ENCODE data around the gene BICD1. TPM values are rescaled to one million over a fixed set of nuclear protein-coding genes. Genes with fewer than 3 reads are reported as not detected.

BICD1 gene
- total RNA-seq, 1 donor from 2014 or later = 38.6 TPM

- Mint-ChIP-seq H3K4me3 (no peak overlapping the region), H3K36me3 (peaks cover 10% of the 10 kb centered on the region), H3K4me1 (peaks cover 5% of the 10 kb centered on the region), H3K27ac (no peak overlapping the region), H3K9me3 (peaks cover 11% of the 10 kb centered on the region), H3K27me3 (ENCODE audit: low read depth) (no peaks in the 10 kb centered on the region)
- no peak for TF ChIP-seq CTCF (IDR thresholded peaks at IDR 0.05; ENCODE audit: unreplicated experiment)
- no peak for DNase-seq (ENCODE audit: low spot score in 2 of 2, unreplicated experiment in 2 of 2)
Observed at GRCh38 chr12:32161058-32161457, 54.4 kb downstream of the BICD1 start.

GRCh38 chr12:32163596-32163995, 56.9 kb downstream of the BICD1 start:
- no peak overlapping the region for H3K4me3 Mint-ChIP-seq
- H3K27me3 Mint-ChIP-seq (ENCODE audit: low read depth) = no peaks in the 10 kb centered on the region
- H3K36me3 Mint-ChIP-seq = peaks cover 10% of the 10 kb centered on the region
- no peak overlapping the region for H3K27ac Mint-ChIP-seq
- peaks cover 11% of the 10 kb centered on the region for H3K9me3 Mint-ChIP-seq
- no peaks in the 10 kb centered on the region for H3K4me1 Mint-ChIP-seq
- TF ChIP-seq CTCF (IDR thresholded peaks at IDR 0.05; ENCODE audit: unreplicated experiment) = no peak
- DNase-seq (ENCODE audit: low spot score in 2 of 2, unreplicated experiment in 2 of 2) = no peak

- Mint-ChIP-seq H3K27ac (no peak overlapping the region), H3K9me3 (peaks cover 11% of the 10 kb centered on the region), H3K27me3 (ENCODE audit: low read depth) (no peaks in the 10 kb centered on the region), H3K4me3 (no peak overlapping the region), H3K4me1 (no peaks in the 10 kb centered on the region), H3K36me3 (peaks cover 10% of the 10 kb centered on the region)
- no peak for DNase-seq (ENCODE audit: low spot score in 2 of 2, unreplicated experiment in 2 of 2)
- TF ChIP-seq CTCF (IDR thresholded peaks at IDR 0.05; ENCODE audit: unreplicated experiment) = no peak
Observed at GRCh38 chr12:32166510-32166909, 59.9 kb downstream of the BICD1 start.

DNA sequence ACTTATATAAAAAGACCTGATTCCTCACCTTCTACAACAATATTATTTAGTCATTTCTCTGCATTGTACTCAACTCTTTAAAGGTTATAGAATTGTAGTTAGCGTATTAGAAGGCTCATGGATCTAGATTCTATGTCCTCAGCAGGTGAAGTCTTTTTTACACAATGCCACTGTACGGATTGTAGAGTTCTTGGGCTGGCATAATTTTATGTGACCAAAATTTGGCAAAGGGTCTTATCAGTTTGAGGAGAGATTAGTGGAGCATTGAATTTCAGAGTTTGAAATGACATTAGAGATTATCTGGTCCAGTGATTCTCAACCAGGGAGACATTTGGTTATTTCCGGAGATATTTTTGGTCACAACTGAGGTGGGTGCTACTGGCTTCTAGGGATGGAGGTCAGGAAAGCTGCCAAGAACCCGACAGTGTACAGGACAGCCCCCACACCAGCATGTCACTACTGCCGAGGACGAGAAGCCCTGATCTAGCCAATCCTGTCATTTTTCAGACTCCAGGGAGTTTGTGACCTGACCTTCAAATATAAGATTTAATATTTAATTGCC, 63.9 kb downstream of the BICD1 start:
- no peaks in the 10 kb centered on the region for H3K27me3 Mint-ChIP-seq (ENCODE audit: low read depth)
- no peak overlapping the region for H3K27ac Mint-ChIP-seq
- H3K36me3 Mint-ChIP-seq = peaks cover 4% of the 10 kb centered on the region
- no peak for DNase-seq (ENCODE audit: low spot score in 2 of 2, unreplicated experiment in 2 of 2)
- TF ChIP-seq CTCF (IDR thresholded peaks at IDR 0.05; ENCODE audit: unreplicated experiment) = no peak
- no peak overlapping the region for H3K4me3 Mint-ChIP-seq
- peaks cover 6% of the 10 kb centered on the region for H3K4me1 Mint-ChIP-seq
- H3K9me3 Mint-ChIP-seq = peaks cover 3% of the 10 kb centered on the region

DNA sequence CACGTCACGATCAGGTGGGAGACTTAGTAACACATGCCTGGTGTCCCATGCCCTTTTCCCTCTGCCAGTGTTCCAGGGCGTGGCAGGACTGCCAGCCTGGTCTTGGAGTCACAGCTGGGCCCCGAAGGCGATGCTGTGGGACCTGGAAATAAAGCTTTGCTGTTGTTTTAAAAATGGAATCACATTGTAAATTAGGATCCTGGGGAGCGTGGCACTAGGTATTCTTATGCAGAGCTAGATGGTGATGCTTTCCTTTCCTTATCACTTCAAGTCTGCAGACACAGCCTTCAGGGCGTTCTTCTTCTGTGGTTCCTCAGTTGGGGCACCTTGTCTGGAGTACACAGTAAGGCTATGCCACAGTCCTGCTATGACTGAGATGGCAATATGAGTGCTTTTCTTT, 64.6 kb downstream of the BICD1 start:
- no peak for TF ChIP-seq CTCF (IDR thresholded peaks at IDR 0.05; ENCODE audit: unreplicated experiment)
- no peak overlapping the region for H3K4me3 Mint-ChIP-seq
- H3K27ac Mint-ChIP-seq = no peak overlapping the region
- no peaks in the 10 kb centered on the region for H3K9me3 Mint-ChIP-seq
- H3K27me3 Mint-ChIP-seq (ENCODE audit: low read depth) = no peaks in the 10 kb centered on the region
- no peak for DNase-seq (ENCODE audit: low spot score in 2 of 2, unreplicated experiment in 2 of 2)
- peaks cover 6% of the 10 kb centered on the region for H3K4me1 Mint-ChIP-seq
- peaks cover 4% of the 10 kb centered on the region for H3K36me3 Mint-ChIP-seq

- no peaks in the 10 kb centered on the region for H3K27me3 Mint-ChIP-seq (ENCODE audit: low read depth)
- H3K36me3 Mint-ChIP-seq = peaks cover 4% of the 10 kb centered on the region
- H3K27ac Mint-ChIP-seq = no peak overlapping the region
- H3K4me1 Mint-ChIP-seq = peaks cover 17% of the 10 kb centered on the region
- TF ChIP-seq CTCF (IDR thresholded peaks at IDR 0.05; ENCODE audit: unreplicated experiment) = no peak
- no peaks in the 10 kb centered on the region for H3K9me3 Mint-ChIP-seq
- DNase-seq (ENCODE audit: low spot score in 2 of 2, unreplicated experiment in 2 of 2) = no peak
- H3K4me3 Mint-ChIP-seq = no peak overlapping the region
Observed at GRCh38 chr12:32176606-32177005, 70.0 kb downstream of the BICD1 start.
